HL-60 (cell line): ENCODE results near the gene NR2F1-AS1.

Experiments
- CTCF ChIP-seq: IDR thresholded peaks from one replicate; pipeline ENCODE4 v1.5.1; 2011; ENCODE audit warnings: low read length, control low read depth, inconsistent platforms; ENCODE audit not compliant: insufficient read depth
- GABPA ChIP-seq: IDR thresholded peaks from 2 replicates; pipeline ENCODE4 v1.6.1; 2012; ENCODE audit warnings: low read depth
- POLR2AphosphoS5 ChIP-seq: IDR thresholded peaks from 2 replicates; pipeline ENCODE4 v1.6.1; 2012; ENCODE audit warnings: low read depth
- REST ChIP-seq: IDR thresholded peaks from 2 replicates; pipeline ENCODE4 v1.6.1; 2012; ENCODE audit warnings: low read depth; ENCODE audit not compliant: insufficient replicate concordance

- TF ChIP-seq CTCF (no peak), POLR2AphosphoS5 (no peak), REST (no peak), GABPA (no peak)
These were observed 5.9 kb upstream of the NR2F1-AS1 start for GRCh38 chr5:93586736-93587596.
